Smooth muscle cell (in vitro differentiated cells): Measurements from ENCODE around the gene SSC5D. TPM values are rescaled to one million over a fixed set of nuclear protein-coding genes. Genes with fewer than 3 reads are reported as not detected.
"Not testable (repeated sequence)": the region's sequence is repeated elsewhere in the genome, so short reads cannot be mapped to it uniquely, and the experiment has no call there.

Source experiments
- DNase-seq: peaks from one replicate; lab custom pipeline; 2025; ENCODE audit not compliant: unreplicated experiment; lab: John Stamatoyannopoulos, UW
- H2AFZ ChIP-seq: fragments of 200-600 bp; sonication (generic); 2 replicates; pipeline ENCODE4 v1.6.0; 2016; ENCODE audit warnings: antibody characterized with exemption, low read depth, mild to moderate bottlenecking
- H3F3A ChIP-seq: fragments of 200-600 bp; sonication (generic); 2 replicates; pipeline ENCODE4 v1.6.0; 2017; ENCODE audit warnings: antibody characterized with exemption, low read depth
- H3K27ac ChIP-seq: fragments of 200-600 bp; sonication (generic); 2 replicates; pipeline ENCODE4 v1.5.1; 2016; ENCODE audit warnings: low read depth, mild to moderate bottlenecking
- H3K27me3 ChIP-seq: fragments of 200-600 bp; sonication (generic); 2 replicates; pipeline ENCODE4 v1.6.1; 2016; ENCODE audit warnings: low read depth, mild to moderate bottlenecking
- H3K36me3 ChIP-seq: fragments of 200-600 bp; sonication (generic); 2 replicates; pipeline ENCODE4 v1.5.1; 2016; ENCODE audit warnings: low read depth
- H3K4me1 ChIP-seq: fragments of 200-600 bp; sonication (generic); 2 replicates; pipeline ENCODE4 v1.5.1; 2016; ENCODE audit warnings: low read depth
- H3K4me2 ChIP-seq: fragments of 200-600 bp; sonication (generic); 2 replicates; pipeline ENCODE4 v1.6.0; 2016; ENCODE audit warnings: mild to moderate bottlenecking
- H3K4me3 ChIP-seq: fragments of 200-600 bp; sonication (generic); 2 replicates; pipeline ENCODE4 v1.5.1; 2016; ENCODE audit warnings: mild to moderate bottlenecking
- H3K79me2 ChIP-seq: fragments of 200-600 bp; sonication (generic); 2 replicates; pipeline ENCODE4 v1.6.0; 2016; ENCODE audit warnings: low read depth, mild to moderate bottlenecking
- H3K9ac ChIP-seq: fragments of 200-600 bp; sonication (generic); 2 replicates; pipeline ENCODE4 v1.6.0; 2016; ENCODE audit warnings: low read depth
- H3K9me3 ChIP-seq: fragments of 200-600 bp; sonication (generic); replicated peaks from 2 replicates; pipeline ENCODE4 v1.5.1; 2016; ENCODE audit warnings: low read depth
- H4K20me1 ChIP-seq: fragments of 200-600 bp; sonication (generic); 2 replicates; pipeline ENCODE4 v1.6.0; 2016; ENCODE audit warnings: low read depth
- WGBS: methylation state at CpG from one replicate; pipeline ENCODE4 v1.1.7; 2016; ENCODE audit warnings: low lambda C conversion rate; 5-methylcytosine and 5-hydroxymethylcytosine counted together
- polyA plus RNA-seq: library from polyadenylated mRNA; unstranded; fragments of >200 nt; fragmentation: Nextera tagmentation; extraction: Ambion mirVana; gene quantifications from 2 replicates; pipeline ENCODE4 v1.2.1, GENCODE V29; 2016
- total RNA-seq: library from RNA; depleted of rRNA; stranded (reverse); fragments of >200 nt; gene quantifications from 2 replicates; pipeline ENCODE4 v1.2.3, GENCODE V29; 2014
- TF ChIP-seq, protein P1 (sequence below): fragments of 200-600 bp; sonication (generic); IDR thresholded peaks from 2 replicates; pipeline ENCODE4 v1.5.1; 2017; ENCODE audit warnings: borderline replicate concordance, mild to moderate bottlenecking, antibody characterized with exemption; ENCODE audit not compliant: insufficient read depth, poor library complexity, severe bottlenecking

Gene SSC5D
- total and polyA plus RNA-seq, 2 experiments from 2014 or later, result 3.8 to 11.2 TPM

DNA sequence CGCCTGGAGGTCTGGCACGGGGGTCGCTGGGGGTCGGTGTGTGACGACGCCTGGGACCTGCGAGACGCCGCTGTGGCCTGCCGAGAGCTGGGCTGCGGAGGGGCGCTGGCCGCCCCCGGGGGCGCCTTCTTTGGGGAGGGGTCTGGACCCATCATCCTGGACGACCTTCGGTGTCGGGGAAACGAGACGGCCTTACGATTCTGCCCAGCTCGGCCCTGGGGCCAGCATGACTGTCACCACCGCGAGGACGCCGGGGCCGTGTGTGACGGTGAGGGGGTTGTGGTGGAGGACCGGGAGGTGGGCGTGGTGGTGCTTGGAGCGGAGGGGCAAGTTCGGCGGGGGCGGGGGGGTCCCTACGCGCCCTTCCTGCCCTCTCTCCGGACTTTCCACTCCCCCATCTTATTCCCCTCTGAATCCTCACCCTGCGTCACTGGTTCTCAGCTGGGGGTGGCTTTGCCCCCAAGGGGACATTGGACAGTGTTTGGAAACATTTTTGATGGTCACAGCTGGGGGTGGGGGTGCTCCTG, 5.5 kb downstream of the SSC5D start:
- H3K36me3 ChIP-seq, result no peaks in the 10 kb centered on the region
- H3K79me2 ChIP-seq, result no peaks in the 10 kb centered on the region
- WGBS, result 94% methylated on average over 17 of the region's 38 CpGs
- peaks cover 4% of the 10 kb centered on the region for H3K4me1 ChIP-seq
- H3K27me3 ChIP-seq, result no peaks in the 10 kb centered on the region
- no peak overlapping the region for H3K9ac ChIP-seq
- TF ChIP-seq, protein P1, sequence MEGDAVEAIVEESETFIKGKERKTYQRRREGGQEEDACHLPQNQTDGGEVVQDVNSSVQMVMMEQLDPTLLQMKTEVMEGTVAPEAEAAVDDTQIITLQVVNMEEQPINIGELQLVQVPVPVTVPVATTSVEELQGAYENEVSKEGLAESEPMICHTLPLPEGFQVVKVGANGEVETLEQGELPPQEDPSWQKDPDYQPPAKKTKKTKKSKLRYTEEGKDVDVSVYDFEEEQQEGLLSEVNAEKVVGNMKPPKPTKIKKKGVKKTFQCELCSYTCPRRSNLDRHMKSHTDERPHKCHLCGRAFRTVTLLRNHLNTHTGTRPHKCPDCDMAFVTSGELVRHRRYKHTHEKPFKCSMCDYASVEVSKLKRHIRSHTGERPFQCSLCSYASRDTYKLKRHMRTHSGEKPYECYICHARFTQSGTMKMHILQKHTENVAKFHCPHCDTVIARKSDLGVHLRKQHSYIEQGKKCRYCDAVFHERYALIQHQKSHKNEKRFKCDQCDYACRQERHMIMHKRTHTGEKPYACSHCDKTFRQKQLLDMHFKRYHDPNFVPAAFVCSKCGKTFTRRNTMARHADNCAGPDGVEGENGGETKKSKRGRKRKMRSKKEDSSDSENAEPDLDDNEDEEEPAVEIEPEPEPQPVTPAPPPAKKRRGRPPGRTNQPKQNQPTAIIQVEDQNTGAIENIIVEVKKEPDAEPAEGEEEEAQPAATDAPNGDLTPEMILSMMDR, result no peak
- H3K4me2 ChIP-seq, result no peak overlapping the region
- no peaks in the 10 kb centered on the region for H4K20me1 ChIP-seq
- no peak for DNase-seq
- H3K27ac ChIP-seq, result no peak overlapping the region
- H3K9me3 ChIP-seq, result no peaks in the 10 kb centered on the region
- H3F3A ChIP-seq, result no peaks in the 10 kb centered on the region
- no peak overlapping the region for H2AFZ ChIP-seq
- H3K4me3 ChIP-seq, result no peak overlapping the region

DNA sequence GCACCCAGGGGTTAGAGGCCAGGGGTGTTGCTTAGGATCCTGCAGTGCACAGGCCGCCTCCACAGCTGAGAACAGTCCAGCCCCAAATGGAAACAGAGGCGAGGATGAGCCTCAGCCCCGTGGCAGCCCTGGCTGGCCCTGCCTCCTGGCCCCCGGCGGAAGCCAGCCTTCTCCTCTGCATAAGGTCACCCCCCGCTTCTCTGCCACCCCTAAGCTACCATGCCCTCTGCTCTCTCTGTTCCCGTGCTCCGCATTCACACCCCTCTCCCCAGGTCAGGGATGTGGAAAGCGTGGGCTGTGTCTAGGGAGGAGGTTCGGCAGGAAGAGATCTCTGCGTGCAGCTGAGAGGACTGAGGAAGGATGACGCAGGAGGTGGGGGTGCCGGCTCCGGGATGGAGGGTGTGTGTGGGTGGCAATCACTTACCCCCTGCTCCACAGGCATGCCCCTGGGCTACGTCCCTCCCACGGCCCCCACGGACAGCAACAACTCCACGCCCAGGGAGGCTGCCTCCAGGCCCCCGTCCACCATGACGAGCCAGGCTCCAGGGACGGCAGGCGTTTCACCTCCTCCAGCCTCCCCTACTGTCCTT, 6.0 kb downstream of the SSC5D start:
- DNase-seq, result no peak
- H3K9me3 ChIP-seq, result no peaks in the 10 kb centered on the region
- WGBS, result 77% methylated on average over 22 of the region's 22 CpGs
- H3K27ac ChIP-seq, result no peak overlapping the region
- H3K4me1 ChIP-seq, result peaks cover 1% of the 10 kb centered on the region
- H3K79me2 ChIP-seq, result no peaks in the 10 kb centered on the region
- TF ChIP-seq, protein P1, result no peak
- H3F3A ChIP-seq, result no peaks in the 10 kb centered on the region
- no peak overlapping the region for H3K4me2 ChIP-seq
- no peak overlapping the region for H3K4me3 ChIP-seq
- H3K9ac ChIP-seq, result no peak overlapping the region
- no peaks in the 10 kb centered on the region for H3K27me3 ChIP-seq
- H3K36me3 ChIP-seq, result no peaks in the 10 kb centered on the region
- no peaks in the 10 kb centered on the region for H4K20me1 ChIP-seq
- no peak overlapping the region for H2AFZ ChIP-seq

DNA sequence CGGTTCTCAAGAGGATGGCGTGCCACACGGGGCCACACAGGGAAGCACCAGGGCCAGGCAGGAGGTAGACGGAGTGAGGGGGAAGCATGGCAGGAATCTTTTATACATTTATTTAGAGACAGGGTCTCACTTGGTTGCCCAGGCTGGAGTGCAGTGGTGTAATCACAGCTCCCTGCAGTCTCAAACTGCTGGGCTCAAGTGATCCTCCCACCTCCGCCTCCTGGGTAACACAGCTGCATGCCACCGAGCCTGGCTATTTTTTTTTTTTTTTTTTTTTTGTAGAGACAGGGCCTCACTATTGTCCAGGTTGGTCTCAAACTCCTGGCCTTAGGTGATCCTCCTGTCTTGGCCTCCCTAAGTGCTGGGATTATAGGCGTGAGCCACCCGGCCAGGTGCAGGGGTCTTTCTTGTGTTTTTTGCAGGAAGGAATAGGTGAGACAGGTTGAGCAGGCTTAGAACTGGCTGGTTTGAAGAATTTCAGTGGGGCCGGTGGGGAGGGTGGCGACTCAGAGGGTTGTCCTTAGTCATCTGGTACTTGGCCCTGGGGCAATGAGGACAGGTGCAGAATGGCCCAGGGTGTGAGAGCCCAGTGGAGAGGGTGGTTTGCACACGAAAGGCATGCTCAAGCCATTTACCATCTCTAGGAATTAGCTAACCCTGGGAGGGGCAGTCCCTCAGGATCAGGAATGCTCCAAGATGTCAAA, 7.6 kb downstream of the SSC5D start:
- Histone ChIP-seq H3K4me3 (no peak overlapping the region), H3K27ac (no peak overlapping the region), H4K20me1 (no peaks in the 10 kb centered on the region), H3K4me2 (no peak overlapping the region), H3K9me3 (no peaks in the 10 kb centered on the region), H3K4me1 (no peaks in the 10 kb centered on the region), H3K79me2 (no peaks in the 10 kb centered on the region), H3K36me3 (no peaks in the 10 kb centered on the region), H2AFZ (no peak overlapping the region), H3K9ac (no peak overlapping the region), H3K27me3 (no peaks in the 10 kb centered on the region), H3F3A (no peaks in the 10 kb centered on the region)
- TF ChIP-seq, protein P1, result no peak
- WGBS, result 64% methylated on average over 11 of the region's 11 CpGs
- DNase-seq, result no peak

DNA sequence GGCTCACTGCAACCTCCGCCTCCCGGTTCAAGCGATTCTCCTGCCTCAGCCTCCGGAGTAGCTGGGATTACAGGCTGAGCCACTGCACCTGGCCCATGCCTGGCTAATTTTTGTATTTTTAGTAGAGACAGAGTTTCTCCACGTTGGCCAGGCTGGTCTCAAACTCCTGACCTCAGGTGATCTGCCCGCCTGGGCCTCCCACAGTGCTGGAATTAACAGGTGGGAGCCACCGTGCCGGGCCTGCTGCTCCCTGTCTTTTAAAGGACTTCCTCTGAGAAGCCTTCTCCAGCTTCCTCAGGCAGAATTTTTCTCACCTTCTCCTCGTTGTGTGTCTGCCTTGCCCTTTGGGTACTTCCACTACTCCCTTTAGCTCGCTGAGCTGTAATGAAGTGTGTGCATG, 8.6 kb downstream of the SSC5D start:
- H2AFZ ChIP-seq, H3K79me2 ChIP-seq, H3K4me2 ChIP-seq, H3K27me3 ChIP-seq, DNase-seq, H3F3A ChIP-seq, H3K9me3 ChIP-seq, H3K36me3 ChIP-seq, H4K20me1 ChIP-seq, H3K9ac ChIP-seq, H3K4me3 ChIP-seq, H3K4me1 ChIP-seq, H3K27ac ChIP-seq: not testable (repeated sequence)
- 80% methylated on average over 10 of the region's 10 CpGs for WGBS
